H1 (cell line): Measurements from ENCODE around the gene NDRG2. TPM values are rescaled to one million over a fixed set of nuclear protein-coding genes. Genes with fewer than 3 reads are reported as not detected.

Experiments
- SP1 ChIP-seq: IDR thresholded peaks from 2 replicates; pipeline ENCODE4 v1.6.1; 2011; ENCODE audit warnings: low read depth, low read length
- SP4 ChIP-seq: IDR thresholded peaks from 2 replicates; pipeline ENCODE4 v1.6.1; 2012; ENCODE audit warnings: low read length, inconsistent platforms
- TBP ChIP-seq: IDR thresholded peaks from 2 replicates; pipeline ENCODE4 v1.6.1; 2011; ENCODE audit warnings: low read depth, low read length, improper control_type of control experiment
- polyA plus RNA-seq, 7 experiments: library from polyadenylated mRNA; depleted of rRNA in 3 of 7; stranded (reverse) in 5 of 7; unstranded in 2 of 7; fragments of >200 nt in 5 of 7; fragments of 200-250 nt in 2 of 7; gene quantifications; 1 replicate in 5 of 7; 2 replicates in 1 of 7; 4 replicates in 1 of 7; pipeline versions ENCODE4 v1.2.1 to v1.2.3, GENCODE V29; 2011 to 2013; ENCODE audit warnings: missing spikeins in 2 of 7, mixed read lengths in 2 of 7
- total RNA-seq: library from RNA; stranded (reverse); fragmentation: NEBNext Ultra II Directional; extraction: Animal tissue kit (Norgen Biotek cat#: 25700); gene quantifications from 2 replicates; pipeline ENCODE4 v1.2.1, GENCODE V29; 2021
- TF ChIP-seq, protein P1 (sequence below): IDR thresholded peaks from 2 replicates; pipeline ENCODE4 v1.6.1; 2012; ENCODE audit warnings: inconsistent platforms

Gene NDRG2
- total and polyA plus RNA-seq, 2 of the 8 experiments (the other 6 are each of a cell fraction or from before 2014, with no cell fraction given) = 29.9 to 48.6 TPM

DNA sequence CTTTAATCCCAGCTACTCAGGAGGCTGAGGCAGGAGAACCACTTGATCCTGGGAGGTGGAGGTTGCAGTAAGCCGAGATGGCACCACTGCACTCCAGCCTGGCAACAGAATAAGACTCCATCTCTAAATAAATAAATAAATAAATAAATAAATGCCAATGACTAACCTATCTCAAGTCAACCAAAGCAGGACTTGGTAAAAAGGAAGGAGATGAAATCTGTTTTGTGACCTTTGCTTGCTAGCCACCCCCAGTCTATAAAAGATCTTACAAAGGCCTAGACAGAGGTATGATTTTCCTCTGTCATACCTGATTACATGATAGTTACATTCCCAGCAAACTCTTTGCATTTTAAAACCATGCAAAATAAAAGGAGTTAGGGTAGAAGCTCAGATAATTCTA, 48.6 kb downstream of the NDRG2 start (continued):
- TF ChIP-seq, protein P1, sequence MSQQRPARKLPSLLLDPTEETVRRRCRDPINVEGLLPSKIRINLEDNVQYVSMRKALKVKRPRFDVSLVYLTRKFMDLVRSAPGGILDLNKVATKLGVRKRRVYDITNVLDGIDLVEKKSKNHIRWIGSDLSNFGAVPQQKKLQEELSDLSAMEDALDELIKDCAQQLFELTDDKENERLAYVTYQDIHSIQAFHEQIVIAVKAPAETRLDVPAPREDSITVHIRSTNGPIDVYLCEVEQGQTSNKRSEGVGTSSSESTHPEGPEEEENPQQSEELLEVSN = no peak
- TF ChIP-seq SP4 (no peak), SP1 (no peak), TBP (no peak)
